OCI-LY1 (cell line): ENCODE results near the gene CPLANE2.
A peak's percentile ranks its signal among the peaks of the same experiment; 100 is the strongest.

ENCODE experiments used
- H2AFZ ChIP-seq: fragments of 200-600 bp; sonication (generic), shearing (Covaris generic); 2 replicates; pipeline ENCODE4 v1.6.0; 2014; ENCODE audit warnings: antibody characterized with exemption, mild to moderate bottlenecking, low read length
- H3F3A ChIP-seq: fragments of 200-600 bp; sonication (generic), shearing (Covaris generic); 2 replicates; pipeline ENCODE4 v1.6.0; 2014; ENCODE audit warnings: mild to moderate bottlenecking, antibody characterized with exemption, low read length, moderate library complexity; ENCODE audit not compliant: insufficient read depth
- H3K27ac ChIP-seq: fragments of 200-600 bp; sonication (generic); 2 replicates; pipeline ENCODE4 v1.5.1; 2014; ENCODE audit warnings: low read length, mixed run types, mild to moderate bottlenecking, low read depth; ENCODE audit not compliant: poor library complexity, severe bottlenecking
- H3K27me3 ChIP-seq: fragments of 200-600 bp; sonication (generic); 2 replicates; pipeline ENCODE4 v1.6.0; 2014; ENCODE audit warnings: antibody characterized with exemption, mild to moderate bottlenecking, low read length, moderate library complexity; ENCODE audit not compliant: insufficient read depth
- H3K36me3 ChIP-seq: fragments of 200-600 bp; sonication (generic); 2 replicates; pipeline ENCODE4 v1.6.1; 2014; ENCODE audit warnings: mild to moderate bottlenecking, antibody characterized with exemption, low read length, moderate library complexity, mixed read lengths; ENCODE audit not compliant: insufficient read depth
- H3K4me1 ChIP-seq: fragments of 200-600 bp; sonication (generic); 2 replicates; pipeline ENCODE4 v1.5.1; 2014; ENCODE audit warnings: mild to moderate bottlenecking, low read length, moderate library complexity; ENCODE audit not compliant: insufficient read depth, severe bottlenecking
- H3K4me2 ChIP-seq: fragments of 200-600 bp; sonication (generic), shearing (Covaris generic); 2 replicates; pipeline ENCODE4 v1.6.1; 2014; ENCODE audit warnings: low read length
- H3K4me3 ChIP-seq: fragments of 200-600 bp; sonication (generic); 2 replicates; pipeline ENCODE4 v1.5.1; 2014; ENCODE audit warnings: low read length, low read depth, mild to moderate bottlenecking, mixed read lengths; ENCODE audit not compliant: poor library complexity, severe bottlenecking
- H3K79me2 ChIP-seq: fragments of 200-600 bp; shearing (Covaris generic); 2 replicates; pipeline ENCODE4 v1.6.1; 2016; ENCODE audit warnings: mixed run types, low read length, mixed read lengths; ENCODE audit not compliant: insufficient read depth
- H3K9ac ChIP-seq: fragments of 200-600 bp; sonication (generic), shearing (Covaris generic); 2 replicates; pipeline ENCODE4 v1.6.1; 2014; ENCODE audit warnings: mild to moderate bottlenecking, low read length, mixed read lengths
- H3K9me2 ChIP-seq: fragments of 200-600 bp; sonication (generic), shearing (Covaris generic); 2 replicates; pipeline ENCODE4 v1.6.1; 2014; ENCODE audit warnings: low read depth, mild to moderate bottlenecking, low read length, mixed read lengths
- H3K9me3 ChIP-seq: fragments of 200-600 bp; shearing (Covaris generic); 2 replicates; pipeline ENCODE4 v1.6.1; 2014; ENCODE audit warnings: low read length, mixed read lengths
- H4K20me1 ChIP-seq: fragments of 200-600 bp; sonication (generic), shearing (Covaris generic); 2 replicates; pipeline ENCODE4 v1.6.0; 2016; ENCODE audit warnings: mild to moderate bottlenecking, low read length; ENCODE audit not compliant: insufficient read depth
- EZH2 ChIP-seq: fragments of 200-600 bp; sonication (generic), shearing (Covaris generic); IDR thresholded peaks from 2 replicates; pipeline ENCODE4 v1.8.0; 2017; ENCODE audit warnings: borderline replicate concordance, mixed run types, mild to moderate bottlenecking, antibody characterized with exemption, low read length, moderate library complexity, mixed read lengths
- TF ChIP-seq, protein P1 (sequence below): fragments of 200-600 bp; sonication (generic), shearing (Covaris generic); IDR thresholded peaks from 2 replicates; pipeline ENCODE4 v1.5.1; 2017; ENCODE audit warnings: mild to moderate bottlenecking, antibody characterized with exemption, low read length, moderate library complexity, mixed read lengths

CPLANE2 gene

DNA sequence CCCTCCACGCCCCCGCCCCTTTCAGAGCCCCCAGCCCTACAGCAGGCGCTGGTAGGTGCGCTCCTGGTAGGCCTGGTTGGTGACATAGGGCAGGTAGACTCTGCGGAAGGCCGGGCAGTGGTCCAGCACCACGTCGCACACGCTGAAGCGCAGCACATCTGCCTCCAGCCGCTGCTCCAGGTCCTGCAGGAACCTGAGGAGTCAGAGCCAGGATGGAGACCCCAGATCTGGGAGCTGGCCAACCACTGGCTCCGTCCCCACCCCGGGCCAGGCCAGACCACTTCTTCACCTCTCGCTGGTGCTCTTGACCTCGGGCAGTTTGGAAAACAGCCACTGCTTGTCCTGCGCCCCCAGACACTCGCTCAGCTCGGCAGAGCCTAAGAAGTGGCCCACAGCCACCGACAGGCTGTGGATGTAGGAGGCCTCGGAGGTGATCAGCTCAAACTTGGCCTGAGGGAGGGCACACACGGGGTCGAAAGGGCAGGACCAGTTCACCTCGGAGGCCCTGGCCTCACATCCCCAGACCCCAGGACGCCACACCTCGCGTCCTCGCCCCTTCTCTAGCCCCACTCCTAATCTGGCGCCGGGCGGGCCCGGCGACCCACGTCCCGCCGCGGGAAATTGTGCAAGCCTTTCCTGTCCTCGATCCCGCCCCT, 31.0 kb downstream of the CPLANE2 start:
- H3K27me3 ChIP-seq: peaks cover 5% of the 10 kb centered on the region; the same call in 1 of the 2 replicates
- TF ChIP-seq, protein P1, sequence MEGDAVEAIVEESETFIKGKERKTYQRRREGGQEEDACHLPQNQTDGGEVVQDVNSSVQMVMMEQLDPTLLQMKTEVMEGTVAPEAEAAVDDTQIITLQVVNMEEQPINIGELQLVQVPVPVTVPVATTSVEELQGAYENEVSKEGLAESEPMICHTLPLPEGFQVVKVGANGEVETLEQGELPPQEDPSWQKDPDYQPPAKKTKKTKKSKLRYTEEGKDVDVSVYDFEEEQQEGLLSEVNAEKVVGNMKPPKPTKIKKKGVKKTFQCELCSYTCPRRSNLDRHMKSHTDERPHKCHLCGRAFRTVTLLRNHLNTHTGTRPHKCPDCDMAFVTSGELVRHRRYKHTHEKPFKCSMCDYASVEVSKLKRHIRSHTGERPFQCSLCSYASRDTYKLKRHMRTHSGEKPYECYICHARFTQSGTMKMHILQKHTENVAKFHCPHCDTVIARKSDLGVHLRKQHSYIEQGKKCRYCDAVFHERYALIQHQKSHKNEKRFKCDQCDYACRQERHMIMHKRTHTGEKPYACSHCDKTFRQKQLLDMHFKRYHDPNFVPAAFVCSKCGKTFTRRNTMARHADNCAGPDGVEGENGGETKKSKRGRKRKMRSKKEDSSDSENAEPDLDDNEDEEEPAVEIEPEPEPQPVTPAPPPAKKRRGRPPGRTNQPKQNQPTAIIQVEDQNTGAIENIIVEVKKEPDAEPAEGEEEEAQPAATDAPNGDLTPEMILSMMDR: no peak
- no peak for TF ChIP-seq EZH2
- no peaks in the 10 kb centered on the region for H3F3A ChIP-seq
- H3K27ac ChIP-seq: no peak overlapping the region
- H3K9ac ChIP-seq: peak overlapping the region; percentile 55
- H3K4me2 ChIP-seq: peak overlapping the region; percentile 84
- H4K20me1 ChIP-seq: no peaks in the 10 kb centered on the region
- H3K79me2 ChIP-seq: no peaks in the 10 kb centered on the region
- H3K4me1 ChIP-seq: peaks cover 5% of the 10 kb centered on the region
- peak overlapping the region; percentile 75 for H3K4me3 ChIP-seq
- H3K9me2 ChIP-seq: no peaks in the 10 kb centered on the region
- H3K9me3 ChIP-seq: no peaks in the 10 kb centered on the region
- no peak overlapping the region for H2AFZ ChIP-seq
- no peaks in the 10 kb centered on the region for H3K36me3 ChIP-seq

DNA sequence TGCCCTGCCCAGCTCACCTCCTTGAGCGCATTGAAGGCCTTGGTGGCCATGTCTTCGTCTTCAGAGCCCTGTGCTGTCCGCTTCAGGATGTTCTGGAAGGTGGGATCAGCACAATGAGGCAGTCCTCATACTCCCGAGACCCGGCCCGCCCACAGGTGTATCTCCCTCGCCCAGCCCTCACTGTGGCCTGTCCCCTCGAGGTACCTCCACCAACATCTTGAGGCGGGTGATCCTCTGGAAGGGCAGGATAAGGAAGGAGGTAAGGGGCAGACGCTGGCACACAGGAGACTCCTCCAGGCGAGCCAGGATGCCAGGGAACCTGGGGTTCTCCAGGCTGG, 31.7 kb downstream of the CPLANE2 start:
- H3K27me3 ChIP-seq: no peaks in the 10 kb centered on the region; the same call in 1 of the 2 replicates
- no peak overlapping the region for H3K9ac ChIP-seq
- peaks cover 5% of the 10 kb centered on the region for H3K4me1 ChIP-seq
- H2AFZ ChIP-seq: no peak overlapping the region
- no peaks in the 10 kb centered on the region for H3K9me2 ChIP-seq
- no peaks in the 10 kb centered on the region for H3K36me3 ChIP-seq
- TF ChIP-seq, protein P1: no peak
- no peak for TF ChIP-seq EZH2
- no peaks in the 10 kb centered on the region for H3K79me2 ChIP-seq
- no peak overlapping the region for H3K4me2 ChIP-seq
- H3K27ac ChIP-seq: no peak overlapping the region
- H3K4me3 ChIP-seq: no peak overlapping the region
- H3K9me3 ChIP-seq: no peaks in the 10 kb centered on the region
- no peaks in the 10 kb centered on the region for H4K20me1 ChIP-seq
- H3F3A ChIP-seq: no peaks in the 10 kb centered on the region

DNA sequence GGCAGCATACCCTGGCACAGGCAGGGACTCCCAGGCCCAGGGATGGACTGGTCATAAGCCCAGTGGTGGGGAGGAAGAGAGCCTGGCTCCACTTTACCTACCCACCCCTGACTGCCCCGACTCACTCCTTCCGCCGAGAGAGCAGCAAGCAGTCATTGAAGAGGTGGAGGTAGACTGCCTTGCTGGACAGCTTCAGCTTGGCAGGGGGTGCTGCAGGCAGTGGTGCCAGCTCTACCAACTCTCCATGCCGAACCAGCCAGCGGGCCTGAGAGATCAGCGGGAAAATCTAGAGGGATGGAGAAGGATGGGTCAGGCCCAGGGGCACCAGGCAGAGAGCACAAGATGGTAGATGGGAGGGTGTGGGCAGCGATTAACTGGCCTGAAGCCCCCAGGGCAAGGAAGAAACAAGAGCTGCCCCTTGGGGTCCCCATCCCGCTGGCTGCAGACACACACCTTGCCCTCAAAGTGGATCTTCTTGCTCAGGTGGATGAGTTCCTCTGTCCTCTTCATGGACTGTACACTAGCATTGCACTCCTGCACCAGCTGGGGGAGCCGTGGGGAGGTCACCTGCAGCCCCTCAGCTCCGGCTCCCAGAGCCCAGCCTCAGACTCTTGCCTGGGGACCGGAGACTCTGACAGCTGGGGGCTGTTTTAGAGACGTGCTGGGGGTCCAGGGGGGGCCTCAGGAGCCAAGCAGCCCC, 32.2 kb downstream of the CPLANE2 start:
- Histone ChIP-seq H3K4me1 (peaks cover 5% of the 10 kb centered on the region), H3K4me3 (no peak overlapping the region), H3K4me2 (no peak overlapping the region), H3K9me2 (no peaks in the 10 kb centered on the region), H3K36me3 (no peaks in the 10 kb centered on the region), H3K79me2 (no peaks in the 10 kb centered on the region), H4K20me1 (no peaks in the 10 kb centered on the region), H3K9me3 (no peaks in the 10 kb centered on the region), H3K9ac (no peak overlapping the region), H3F3A (no peaks in the 10 kb centered on the region), H2AFZ (no peak overlapping the region), H3K27ac (no peak overlapping the region), H3K27me3 (no peaks in the 10 kb centered on the region; the same call in 1 of the 2 replicates)
- TF ChIP-seq, protein P1: peak; percentile 33; the same call in 1 of the 2 replicates
- TF ChIP-seq EZH2: no peak
